ENCODE data around the gene QRICH2.

GRCh38 chr17:76239538-76240274, 68.4 kb downstream of the QRICH2 start:
- TF ChIP-seq, protein P1, sequence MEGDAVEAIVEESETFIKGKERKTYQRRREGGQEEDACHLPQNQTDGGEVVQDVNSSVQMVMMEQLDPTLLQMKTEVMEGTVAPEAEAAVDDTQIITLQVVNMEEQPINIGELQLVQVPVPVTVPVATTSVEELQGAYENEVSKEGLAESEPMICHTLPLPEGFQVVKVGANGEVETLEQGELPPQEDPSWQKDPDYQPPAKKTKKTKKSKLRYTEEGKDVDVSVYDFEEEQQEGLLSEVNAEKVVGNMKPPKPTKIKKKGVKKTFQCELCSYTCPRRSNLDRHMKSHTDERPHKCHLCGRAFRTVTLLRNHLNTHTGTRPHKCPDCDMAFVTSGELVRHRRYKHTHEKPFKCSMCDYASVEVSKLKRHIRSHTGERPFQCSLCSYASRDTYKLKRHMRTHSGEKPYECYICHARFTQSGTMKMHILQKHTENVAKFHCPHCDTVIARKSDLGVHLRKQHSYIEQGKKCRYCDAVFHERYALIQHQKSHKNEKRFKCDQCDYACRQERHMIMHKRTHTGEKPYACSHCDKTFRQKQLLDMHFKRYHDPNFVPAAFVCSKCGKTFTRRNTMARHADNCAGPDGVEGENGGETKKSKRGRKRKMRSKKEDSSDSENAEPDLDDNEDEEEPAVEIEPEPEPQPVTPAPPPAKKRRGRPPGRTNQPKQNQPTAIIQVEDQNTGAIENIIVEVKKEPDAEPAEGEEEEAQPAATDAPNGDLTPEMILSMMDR (IDR thresholded peaks at IDR 0.05; ENCODE audit: borderline replicate concordance, extremely low read depth, low read length, poor library complexity, severe bottlenecking): no peak
- TF ChIP-seq EZH2 (IDR thresholded peaks at IDR 0.05; ENCODE audit: borderline replicate concordance, low read depth, low read length, severe bottlenecking): no peak
